NK-92 treated with Interleukin-12 subunit alpha and Interleukin-12 subunit beta, amount 100 ng/mL, for 24 hours (cell line): ENCODE results near the gene CACNA2D4.

ENCODE experiments used
- DNase-seq: peaks from one replicate; lab custom pipeline; 2025; lab: John Stamatoyannopoulos, UW

CACNA2D4 gene

DNA sequence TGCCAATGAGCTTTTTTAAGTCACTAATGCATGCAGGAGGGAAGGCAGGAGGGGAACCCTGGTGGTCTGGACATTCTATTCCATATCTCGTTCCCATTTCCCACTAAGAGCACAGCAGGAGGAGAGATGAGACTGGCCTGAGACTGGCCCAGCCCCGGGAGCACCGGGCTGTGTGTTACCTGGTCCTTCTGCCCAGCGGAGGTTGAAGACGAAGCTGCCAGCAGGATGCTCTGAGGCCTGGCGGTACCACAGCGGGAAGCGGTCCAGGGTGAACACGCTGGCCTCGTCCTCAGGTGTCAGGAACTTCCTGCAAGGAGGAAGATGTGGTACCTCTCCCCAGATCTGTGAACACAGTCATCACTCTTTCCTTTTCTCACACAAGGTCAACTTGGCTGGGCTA, 74.2 kb downstream of the CACNA2D4 start:
- no peak for DNase-seq

DNA sequence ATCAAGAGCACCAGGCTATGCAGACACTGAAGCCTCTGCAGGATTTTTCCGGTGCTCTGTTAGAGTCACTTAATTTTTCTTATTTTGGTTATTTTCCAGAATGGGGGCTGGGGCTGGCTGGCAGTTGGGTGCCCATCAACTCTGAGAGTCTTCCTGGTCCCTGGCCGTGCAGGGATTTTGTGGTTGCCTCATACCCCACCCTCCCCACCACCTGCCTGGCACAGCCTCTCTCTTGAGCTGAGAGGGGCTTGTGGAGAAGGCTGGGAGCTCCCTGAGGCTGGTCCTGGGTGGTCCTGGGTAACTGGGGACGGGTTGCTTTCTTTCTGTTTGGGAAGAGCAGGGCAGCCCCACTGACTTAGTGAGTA, 74.8 kb downstream of the CACNA2D4 start:
- DNase-seq = no peak

- no peak for DNase-seq
Observed at GRCh38 chr12:1842905-1843640, 75.4 kb downstream of the CACNA2D4 start.

GRCh38 chr12:1842183-1842904, 76.1 kb downstream of the CACNA2D4 start:
- DNase-seq = no peak

DNA sequence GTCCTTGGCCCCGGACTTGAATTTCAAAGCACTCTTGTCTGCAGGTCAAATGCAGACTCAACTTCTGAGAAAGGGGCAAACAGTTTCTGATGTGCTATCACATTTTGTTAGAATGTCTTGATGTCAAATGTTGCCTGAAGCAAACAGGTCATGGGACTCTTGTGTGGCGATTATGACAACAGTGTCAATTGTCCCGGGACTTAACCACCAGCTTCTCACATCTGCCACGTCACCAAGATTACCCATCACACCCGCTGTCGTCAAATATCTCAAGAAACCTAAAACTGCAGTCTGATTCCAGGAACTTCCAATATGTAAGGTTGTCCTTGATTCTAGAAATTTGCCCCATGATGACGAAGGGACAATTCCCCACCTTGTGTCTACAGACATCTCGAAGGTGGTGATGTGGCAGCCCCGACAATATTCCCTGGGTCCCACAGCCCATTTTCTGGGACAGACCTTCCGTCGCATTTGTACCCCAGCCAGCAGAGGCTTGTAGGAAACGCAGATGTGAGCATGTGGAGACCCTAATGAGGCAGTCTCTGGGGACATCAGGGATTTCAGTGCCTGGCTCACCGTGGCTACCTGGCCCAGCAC, 76.8 kb downstream of the CACNA2D4 start:
- no peak for DNase-seq

DNA sequence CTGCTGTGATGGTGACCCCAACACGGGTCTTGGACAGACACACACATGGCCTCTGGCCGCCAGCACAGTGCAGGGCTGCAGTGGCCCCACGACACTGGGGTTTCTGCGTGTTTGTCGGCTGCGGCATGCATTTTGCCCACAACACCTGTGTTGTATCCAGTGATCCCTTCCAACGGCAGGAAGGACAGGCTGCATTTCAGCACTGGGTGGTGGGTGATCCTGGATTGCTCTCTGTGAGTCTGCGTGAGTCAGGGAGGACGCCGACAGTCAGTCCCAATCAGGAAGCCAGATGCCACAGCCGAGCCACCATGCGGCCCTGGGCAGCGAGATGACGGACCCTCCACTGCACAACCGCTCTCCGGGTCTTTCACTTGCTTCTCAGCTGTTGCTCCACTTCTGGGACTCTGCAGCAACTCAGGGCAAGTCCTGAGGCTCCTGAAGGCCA, 77.4 kb downstream of the CACNA2D4 start:
- no peak for DNase-seq

- DNase-seq = no peak
Observed at GRCh38 chr12:1839956-1840951, 78.2 kb downstream of the CACNA2D4 start.

GRCh38 chr12:1839464-1839863, 79.0 kb downstream of the CACNA2D4 start:
- DNase-seq = no peak

DNA sequence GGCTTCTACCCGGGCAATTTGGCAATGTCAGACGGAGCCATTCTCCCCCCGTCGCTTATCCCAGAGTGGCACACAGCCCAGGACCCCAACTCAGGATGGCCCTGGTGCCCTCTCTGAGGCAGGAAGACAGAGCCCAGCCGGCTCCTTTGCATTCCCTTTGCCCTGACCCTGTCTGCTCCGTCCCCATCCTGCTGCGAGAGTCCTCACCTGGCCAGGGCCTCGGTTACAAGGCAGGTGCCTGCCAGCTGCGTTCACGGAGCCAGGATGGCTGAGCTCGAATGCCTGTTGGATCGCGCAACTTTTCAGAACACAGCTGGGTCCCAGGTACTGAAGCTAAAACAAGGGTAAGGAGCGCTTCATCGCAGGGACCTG, 79.5 kb downstream of the CACNA2D4 start:
- DNase-seq = no peak

- DNase-seq = no peak
Observed at GRCh38 chr12:1838205-1838993, 80.1 kb downstream of the CACNA2D4 start.

GRCh38 chr12:1837541-1838204, 80.8 kb downstream of the CACNA2D4 start:
- no peak for DNase-seq

- DNase-seq = no peak
Observed at GRCh38 chr12:1836854-1837421, 81.5 kb downstream of the CACNA2D4 start.

DNA sequence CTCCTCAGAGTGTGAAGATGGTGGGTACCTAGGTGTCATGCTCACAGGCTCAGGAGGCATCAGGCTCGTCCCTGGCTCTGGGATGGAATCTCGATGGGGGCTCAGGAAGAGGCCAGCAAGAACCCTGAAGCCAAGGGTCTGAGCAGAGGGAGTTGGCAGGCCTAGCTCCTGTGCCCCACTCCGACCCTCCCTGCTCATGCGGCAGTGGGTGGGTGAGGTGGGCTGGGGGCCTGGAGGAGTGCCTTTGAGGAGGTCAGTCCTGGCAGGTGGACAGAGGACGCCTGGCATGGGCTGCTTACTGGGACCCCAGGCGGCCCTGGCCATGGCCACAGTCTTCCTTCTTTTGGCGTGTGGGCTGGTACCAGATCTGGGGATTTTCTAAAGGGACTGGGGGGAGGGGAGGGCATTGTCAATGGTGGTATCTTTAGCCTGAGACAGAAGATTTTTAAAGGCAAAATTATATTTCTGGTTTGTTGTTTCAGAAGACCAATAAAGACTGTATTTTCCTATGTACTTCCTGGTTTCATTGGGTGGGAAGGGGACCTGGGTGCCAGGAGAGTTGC, 82.1 kb downstream of the CACNA2D4 start:
- DNase-seq = no peak

DNA sequence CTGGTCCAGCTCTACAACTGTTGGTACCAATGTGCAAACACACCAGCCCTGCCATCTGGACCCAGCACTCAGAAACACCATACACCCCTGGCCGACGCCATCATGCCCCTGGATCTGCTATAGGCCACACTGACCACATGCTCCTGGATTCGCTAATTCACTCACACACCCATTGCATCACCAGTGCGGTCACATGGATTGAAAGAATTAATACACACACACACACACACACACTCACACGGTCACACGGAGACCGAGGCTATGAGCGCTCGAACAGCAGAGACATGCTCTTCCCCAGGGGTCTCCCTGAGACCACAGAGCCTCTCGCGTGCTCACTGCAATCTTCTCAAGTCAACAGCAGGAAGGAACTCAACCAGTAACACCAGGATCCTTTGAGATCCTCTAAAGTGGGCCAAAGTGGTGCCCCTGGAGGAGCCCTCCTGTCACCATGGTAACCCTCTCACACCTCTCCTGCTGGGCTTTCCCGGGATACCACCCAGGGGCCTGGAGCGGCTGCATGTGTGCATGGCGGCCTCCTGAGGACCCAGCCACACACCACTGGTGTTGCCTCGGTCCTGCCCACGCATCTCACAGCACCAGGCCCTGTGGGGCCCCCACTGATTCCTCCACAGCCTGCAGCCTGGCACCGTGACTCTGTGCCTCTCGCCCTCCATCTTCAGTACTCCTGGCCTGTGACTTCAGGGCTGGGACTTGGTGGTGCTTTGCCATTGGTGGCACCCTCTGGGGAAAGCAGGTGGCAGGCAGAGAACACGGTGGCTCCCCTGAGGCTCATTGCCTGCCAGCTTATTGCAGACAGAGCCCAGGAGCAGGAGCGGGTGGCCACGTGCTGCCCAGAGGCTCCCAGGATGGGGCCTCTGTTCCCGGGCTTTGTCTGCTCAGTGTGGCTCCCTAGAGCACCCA, 83.0 kb downstream of the CACNA2D4 start:
- no peak for DNase-seq

GRCh38 chr12:1834186-1834925, 84.1 kb downstream of the CACNA2D4 start:
- no peak for DNase-seq

- no peak for DNase-seq
Observed at GRCh38 chr12:1833596-1834028, 84.8 kb downstream of the CACNA2D4 start.

- DNase-seq = no peak
Observed at GRCh38 chr12:1832801-1833595, 85.5 kb downstream of the CACNA2D4 start.
